Activated CD4-positive, alpha-beta T cell treated with anti-CD3 and anti-CD28 coated beads, Interleukin-2, Interleukin-4, amounts not matched to agents 100 ng/mL and 50 ng/mL, durations not matched to agents 16 hours and 8 hours (primary cell): ENCODE data around the gene ZSCAN2.
"Not testable (repeated sequence)": the region's sequence is repeated elsewhere in the genome, so short reads cannot be mapped to it uniquely, and the experiment has no call there.

Experiments used
- DNase-seq: peaks from one replicate; pipeline ENCODE4 v3.0.0-alpha.2; 2020; ENCODE audit warnings: low spot score

The ZSCAN2 gene

DNA sequence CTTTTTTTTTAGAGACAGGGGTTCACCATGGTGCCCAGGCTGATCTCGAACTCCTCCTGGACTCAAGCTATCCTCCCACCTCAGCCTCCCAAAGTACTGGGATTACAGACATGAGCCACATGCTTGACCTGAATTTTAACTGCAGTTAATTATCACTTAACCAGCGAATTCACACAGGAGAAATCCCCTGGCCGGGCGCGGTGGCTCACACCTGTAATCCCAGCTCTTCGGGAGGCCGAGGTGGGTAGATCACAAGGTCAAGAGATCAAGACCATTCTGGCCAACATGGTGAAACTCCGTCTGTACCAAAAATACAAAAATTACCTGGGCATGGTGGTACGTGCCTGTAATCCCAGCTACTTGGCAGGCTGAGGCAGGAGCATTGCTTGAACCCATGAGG is 41.1 kb downstream of the ZSCAN2 start:
- DNase-seq, result not testable (repeated sequence)

DNA sequence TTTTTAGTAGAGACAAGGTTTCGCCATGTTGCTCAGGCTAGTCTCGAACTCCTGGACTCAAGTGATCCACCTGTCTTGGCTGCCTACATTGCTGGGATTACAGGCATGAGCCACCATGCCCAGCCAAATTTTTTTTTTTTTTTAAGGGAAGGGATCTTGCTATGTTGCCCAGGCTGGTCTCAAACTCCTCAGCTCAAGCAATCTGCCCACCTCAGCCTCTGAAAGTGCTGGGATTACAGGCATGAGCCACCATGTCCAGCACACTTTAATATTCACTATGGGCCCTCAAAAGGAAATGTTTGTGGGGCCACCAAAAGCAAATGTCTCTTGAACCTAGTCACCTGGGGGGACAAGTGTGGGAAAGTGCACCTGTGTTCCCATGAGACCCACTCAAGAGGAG is 41.8 kb downstream of the ZSCAN2 start:
- DNase-seq, result not testable (repeated sequence)

DNA sequence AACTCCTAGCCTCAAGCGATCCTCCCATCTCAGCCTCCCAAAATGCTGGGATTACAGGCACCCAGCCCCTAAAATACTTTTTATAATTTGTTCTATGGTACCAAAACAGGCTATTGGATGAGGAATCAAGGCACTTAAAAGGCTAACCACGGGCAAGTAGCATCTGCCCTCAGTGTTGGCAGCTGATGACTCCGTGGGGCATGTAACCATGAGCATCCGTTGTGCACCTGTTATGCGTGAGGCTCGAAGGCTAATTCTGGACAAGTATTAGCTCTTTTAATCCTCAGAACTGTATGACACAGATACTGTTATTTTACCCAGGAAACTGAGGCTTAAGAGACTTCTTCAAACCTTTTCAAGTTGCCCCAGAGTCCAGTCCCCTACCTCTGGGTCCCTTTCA is 43.0 kb downstream of the ZSCAN2 start:
- DNase-seq, result no peak

DNA sequence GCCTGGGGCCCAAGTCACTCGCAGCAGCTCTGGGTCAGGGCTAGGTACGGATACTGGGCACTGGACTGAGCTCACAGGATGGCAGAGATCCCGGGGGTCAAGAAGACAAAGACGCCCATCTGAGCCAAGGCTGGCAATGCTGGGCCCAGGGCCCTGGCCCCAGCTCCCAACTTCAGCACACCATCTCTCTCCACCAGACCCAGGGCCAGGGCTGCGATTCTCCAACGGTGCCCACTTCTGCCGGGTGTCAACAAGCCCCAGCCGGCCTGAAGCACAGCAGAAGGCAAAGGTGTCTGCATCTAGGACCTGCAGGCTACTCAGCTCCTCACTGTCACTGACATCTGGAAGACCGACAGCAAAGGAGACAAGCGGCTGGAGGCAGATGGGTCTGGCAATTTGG is 44.7 kb downstream of the ZSCAN2 start:
- no peak for DNase-seq

DNA sequence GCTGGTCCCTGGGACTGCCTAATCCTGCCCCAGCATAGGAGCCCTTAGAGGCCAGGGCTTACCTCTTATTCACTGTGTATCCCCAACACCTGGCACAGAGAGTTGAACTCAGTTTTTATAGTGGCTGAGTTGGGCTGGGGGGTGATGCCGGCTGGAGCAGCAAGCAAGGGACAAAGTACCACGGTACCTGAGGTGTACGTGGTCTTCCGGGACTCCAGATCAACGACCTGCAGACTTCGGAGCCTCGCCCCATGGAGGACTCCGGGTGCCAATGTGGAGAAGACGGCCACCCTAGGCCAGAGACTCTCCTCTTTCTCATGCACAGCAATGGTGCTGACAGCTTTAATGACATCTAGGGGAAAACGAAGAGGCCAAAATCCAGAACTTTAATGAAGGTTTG is 45.2 kb downstream of the ZSCAN2 start:
- DNase-seq, result no peak

DNA sequence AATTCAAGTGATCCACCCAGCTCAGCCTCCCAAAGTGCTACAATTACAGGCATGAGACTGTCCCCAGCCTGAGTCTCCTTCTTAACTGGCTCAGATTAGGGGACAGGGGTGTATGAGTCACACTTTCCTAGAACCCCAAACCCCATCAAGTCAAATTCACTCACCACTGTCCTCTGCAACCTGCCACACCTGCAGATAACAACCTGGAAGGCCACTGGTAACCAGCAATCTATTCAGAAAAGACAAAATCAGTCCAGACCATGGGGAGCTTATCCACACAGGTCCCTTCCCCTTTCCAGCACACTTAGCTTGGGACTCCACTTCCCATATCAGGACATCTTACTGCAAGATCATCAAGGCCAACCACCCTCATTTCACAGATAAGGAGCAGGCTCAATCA is 46.9 kb downstream of the ZSCAN2 start:
- DNase-seq, result no peak

DNA sequence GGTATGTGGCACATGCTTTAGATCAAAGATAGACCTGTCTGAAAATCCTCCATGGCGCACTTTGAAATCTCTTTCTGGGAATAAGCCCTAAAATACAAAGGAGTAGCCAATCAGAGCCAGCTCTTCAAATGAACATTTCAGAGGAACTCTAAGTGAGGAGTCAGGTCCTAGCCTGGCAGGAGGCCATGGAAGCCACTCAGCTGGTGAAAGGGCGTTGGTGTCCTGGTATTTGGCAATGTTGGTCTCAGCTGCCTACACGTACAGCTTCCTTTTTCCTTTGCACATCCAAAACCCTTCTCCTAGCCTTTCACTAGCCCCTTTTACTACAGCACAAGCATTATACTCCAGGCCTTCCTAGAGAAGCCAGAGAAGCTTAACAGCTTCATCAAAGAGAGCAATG is 47.7 kb downstream of the ZSCAN2 start:
- DNase-seq, result no peak

DNA sequence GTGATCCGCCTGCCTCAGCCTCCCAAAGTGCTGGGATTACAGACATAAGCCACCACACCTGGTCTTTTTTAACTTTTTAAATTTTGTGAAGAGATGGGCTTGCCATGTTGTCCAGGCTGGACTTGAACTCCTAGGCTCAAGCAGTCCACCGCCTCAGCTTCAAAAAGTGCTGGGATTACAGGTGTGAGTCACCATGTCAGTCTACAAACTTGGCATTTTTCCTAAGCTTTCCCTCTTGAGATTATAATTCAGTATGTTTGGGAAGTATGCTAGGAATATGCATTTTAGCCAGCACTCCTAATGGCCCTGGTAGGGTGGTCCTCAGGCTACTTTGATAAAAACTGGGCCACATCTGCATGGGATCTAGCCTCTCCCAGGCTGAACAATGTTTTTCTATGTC is 48.9 kb downstream of the ZSCAN2 start:
- DNase-seq, result no peak

DNA sequence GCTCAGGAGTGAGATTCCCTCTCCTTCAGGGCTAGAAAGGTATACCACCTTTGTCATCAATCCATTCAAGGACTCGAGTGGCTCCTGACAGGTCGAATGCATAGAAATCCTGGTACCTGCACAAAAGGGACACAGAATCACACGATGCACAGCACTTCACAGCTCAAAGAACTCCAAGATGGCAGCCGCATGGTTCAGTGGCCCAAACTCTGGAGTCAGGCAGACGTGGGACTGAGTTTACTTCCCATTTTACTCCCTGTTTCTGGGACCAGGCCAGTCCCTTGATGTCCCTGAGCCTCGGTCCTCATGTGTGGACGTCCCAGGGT is 52.7 kb downstream of the ZSCAN2 start:
- no peak for DNase-seq

DNA sequence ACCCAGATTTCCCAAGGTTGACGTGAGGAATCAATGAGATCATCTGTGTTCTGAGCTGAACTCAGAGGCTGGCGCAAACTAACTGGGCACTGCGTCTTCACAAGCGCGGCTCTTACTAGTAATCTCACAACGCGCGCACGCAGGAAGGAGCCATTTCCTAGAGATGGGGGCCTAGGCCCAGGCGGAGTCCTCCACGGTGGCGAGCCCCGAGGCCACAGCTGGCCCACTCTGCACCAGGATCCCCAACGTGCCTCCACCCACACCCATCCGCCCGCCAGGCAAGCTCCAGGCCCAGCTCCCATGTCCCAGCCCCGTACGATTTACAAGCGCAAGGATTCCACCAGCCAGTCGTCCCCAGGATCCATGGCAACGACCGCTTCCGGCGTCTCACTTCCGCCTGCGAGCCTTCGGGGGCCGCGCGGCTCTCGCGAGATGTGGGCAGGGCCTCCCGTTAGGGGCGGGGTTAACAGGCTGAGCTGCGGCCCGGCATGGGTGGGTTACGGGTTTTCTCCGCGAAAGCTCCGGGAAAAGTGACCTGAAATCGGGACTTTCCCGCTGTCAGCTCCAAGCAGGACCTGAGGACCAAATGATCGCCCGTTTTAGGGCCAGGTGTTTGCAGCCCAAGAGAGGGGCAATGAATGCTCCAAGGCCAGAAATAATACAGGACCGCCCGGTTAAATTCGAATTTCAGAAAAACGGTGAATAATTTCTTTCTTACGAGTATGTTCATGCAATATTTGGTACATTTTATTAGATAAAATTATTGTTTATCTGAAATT is 53.3 kb downstream of the ZSCAN2 start, which contains the start of gene WDR73:
WDR73 (minus strand) TSS at position 374 of the 779 bp plus-strand sequence; CDS start at position 365, 9 bp downstream.
- DNase-seq, result peak; percentile 96

DNA sequence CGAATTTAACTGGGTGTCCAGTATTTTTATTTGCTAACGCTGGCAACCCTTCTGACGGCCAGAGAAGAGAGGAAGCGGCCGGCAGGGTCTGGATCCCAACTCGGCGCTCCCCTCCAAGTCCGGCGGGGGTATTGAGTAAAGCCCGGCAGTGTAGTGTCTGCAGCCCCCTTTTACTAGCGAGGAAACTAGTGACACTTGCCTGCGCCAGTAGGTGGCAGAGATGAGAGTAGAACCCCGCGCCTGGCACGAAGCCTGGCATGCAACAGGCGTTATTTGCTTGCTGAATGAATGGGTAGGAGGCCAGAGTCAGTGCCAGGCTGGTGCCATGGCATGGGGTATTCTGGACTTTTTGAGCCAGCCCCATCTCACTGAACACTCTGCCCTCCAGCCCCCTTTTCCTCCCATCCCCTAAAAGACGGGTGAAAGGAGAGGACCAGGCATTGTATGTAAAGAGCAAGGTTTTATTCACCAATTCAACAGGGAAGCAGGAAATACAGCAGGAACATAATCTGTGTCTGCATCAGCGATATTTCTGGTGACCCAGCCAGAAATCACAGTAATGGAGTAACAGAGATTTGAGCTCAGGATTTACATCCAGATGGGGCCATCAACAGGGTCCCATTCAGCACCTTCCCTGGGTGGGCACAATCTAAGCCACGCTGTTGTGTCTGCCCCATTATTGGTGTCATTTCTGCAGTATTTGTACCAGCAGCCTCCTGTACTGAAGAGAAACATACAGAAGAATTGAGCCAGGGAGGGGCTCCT is 54.1 kb downstream of the ZSCAN2 start:
- DNase-seq, result peak; percentile 83

DNA sequence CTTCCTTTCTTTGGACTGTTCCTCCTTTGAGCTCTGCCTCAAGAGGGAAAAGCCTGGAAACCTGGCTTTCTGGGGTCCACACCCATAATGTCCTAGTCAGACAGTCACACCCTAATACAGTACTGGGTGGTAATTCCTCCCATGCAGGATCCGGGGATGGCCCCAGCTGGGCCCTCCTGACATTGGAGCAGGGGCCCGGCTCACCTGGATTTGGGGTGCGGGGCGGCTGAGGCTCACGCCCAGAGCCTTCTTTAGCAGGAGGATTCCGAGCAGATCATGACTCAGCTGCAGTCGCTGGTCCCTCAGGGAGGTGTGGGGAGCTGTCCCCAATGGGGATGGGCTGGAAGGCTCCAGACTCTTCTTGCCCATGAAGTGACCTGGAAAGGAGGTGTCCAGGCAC is 56.2 kb downstream of the ZSCAN2 start:
- DNase-seq, result no peak

DNA sequence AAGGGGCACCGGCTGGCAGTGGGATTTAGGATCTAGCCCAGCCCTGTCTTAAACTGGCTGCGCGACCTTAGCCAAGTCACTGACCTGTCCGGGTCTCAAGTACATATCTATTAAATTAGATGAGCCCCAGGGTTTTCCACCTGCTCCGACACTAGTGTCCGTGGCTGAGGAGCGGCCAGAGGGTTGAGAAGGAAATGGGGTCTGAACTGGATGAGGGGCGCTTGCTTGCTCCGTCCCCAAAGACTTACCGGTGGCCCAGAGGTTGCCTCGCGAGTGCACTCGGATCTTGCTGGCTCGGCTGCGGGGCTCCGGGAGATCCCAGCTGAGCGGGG is 56.9 kb downstream of the ZSCAN2 start:
- no peak for DNase-seq

DNA sequence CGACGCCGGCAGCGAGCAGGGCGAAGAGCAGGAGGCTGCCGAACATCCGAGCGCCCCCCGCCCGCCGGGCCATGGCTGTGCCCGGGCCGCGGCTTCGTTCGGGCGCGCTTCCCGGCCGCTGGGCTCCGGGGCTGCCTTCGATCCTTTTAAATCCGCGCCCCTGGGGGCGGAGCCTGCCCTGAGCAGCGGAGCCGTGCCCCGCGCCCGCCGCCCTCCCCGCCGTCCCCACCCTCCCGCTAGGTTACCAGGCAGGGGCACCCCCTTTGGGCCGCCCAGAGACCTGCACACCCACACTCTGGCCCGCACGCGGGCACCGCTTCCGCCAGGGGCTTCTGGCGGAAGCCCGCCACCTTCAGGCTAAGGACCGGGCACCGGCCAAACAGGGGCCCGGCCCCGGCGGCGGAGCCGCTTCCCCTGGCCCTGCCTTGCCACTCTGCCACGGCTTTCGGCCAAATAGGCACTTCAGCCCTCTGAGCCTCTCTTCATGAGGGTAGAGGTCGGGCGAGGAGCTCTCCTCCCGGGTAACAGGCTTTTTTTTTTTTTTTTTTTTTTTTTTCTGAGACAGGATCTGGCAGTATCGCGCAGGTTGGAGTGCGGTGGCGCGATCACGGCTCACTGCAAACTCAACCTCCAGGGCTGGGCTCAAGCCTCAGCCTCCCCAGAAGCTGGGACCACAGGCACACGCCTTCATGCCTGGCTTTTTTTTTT is 57.4 kb downstream of the ZSCAN2 start, which contains the start of gene NMB:
NMB (minus strand) TSS at position 120 of the 708 bp plus-strand sequence; CDS start at position 73, 47 bp downstream.
- DNase-seq, result peak; percentile 85

DNA sequence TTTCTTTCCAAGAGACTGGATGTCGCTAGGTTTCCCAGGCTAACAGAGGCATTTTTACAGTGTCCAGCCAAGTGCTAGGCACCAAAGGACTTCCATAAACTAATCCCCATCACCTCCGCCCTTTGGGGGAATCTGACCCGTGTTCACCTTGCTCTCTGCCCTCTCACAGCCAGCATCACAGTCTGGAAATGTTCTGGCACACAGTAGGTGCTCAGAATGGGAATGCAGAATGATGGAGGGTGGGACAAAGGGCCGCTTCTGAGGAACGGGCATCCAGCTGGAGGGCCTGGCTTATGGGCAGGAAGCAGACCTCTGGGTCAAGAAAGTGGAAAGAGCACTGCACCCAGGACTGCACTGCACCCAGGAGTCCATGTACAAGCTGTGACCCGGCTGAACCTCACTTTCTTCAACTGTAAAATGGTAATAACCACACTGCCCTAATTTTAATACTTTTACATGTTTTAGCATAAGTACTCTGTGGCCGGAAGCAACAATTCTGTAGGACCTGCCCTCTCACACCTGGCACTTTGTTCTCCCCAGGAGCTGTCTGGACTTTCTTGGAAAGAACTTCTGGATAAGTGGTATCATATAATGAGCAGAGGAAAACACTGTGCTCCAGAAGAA is 58.1 kb downstream of the ZSCAN2 start:
- no peak for DNase-seq

DNA sequence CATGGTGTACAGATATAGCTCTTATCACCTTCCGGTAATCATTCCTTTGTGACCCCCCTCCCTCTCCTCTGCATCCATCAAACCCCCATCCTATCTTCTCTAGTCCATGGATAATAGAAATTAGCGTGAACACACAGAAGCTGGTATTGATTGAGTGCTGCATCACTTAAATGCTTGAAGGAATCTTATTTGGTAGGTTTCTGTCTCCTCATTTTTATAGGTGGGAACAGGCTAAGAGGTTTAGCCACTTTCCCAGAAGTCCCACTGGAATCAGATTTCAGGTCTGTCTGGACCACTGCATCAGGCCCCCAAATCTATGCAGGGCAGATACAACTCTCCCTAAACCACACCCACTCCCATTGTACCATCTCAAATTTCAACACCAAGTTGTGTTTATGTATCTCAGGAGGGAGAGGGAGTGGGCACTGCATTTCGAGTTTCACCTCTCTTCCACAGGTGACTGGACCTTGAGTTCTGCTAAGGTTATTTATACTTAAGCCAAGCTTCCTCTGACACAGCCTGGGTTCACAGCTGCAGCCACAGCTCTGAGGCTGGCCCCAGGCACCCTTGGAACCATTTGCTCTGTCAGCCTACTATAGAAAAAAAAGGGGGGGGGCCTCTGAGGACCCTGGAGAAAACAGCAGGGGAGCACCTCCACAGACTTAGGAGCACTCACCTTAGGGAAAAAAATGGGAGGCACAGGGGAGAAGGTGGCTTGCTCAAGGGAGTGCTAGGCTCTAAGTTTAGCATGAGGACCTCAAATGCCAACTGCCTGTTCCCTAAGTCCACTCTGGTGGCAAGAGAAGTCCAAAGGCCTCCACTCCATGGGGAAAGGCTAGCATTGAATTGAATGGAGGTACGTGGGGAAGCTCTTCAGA is 59.3 kb downstream of the ZSCAN2 start:
- DNase-seq, result no peak

DNA sequence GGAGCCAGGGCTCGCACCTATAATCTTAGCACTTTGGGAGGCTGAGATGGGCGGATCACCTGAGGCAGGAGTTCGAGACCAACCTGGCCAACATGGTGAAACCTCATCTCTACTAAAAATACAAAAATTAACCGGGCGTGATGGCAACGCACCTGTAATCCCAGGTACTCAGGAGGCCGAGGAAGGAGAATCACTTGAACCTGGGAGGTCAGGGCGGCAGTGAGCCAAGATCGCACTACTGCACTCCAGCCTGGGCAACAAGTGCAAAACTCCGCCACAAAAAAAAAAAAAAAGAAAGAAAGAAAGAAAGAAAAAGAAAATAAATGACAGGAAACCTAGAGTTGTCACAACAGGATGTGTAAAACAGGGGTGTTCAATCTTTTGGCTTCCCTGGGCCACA is 60.2 kb downstream of the ZSCAN2 start:
- no peak for DNase-seq

DNA sequence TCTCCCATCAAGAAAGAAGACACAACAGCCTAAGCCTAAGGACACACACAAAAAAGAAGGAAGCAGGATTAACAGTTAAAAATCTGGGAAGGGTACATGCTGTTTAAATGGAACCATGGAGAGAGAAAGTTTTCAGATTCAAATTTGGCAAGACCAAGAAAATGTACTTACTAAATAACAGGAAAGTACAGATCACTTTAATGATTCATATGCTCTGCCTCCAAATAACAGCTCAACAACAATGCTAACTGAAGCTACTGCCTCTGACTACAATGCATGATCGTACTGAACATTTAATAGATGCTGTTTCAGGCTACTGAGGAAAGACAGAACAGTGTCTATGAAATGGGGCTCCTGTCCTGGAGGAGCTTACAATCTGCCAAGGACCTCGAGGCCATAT is 65.6 kb downstream of the ZSCAN2 start:
- DNase-seq, result no peak

DNA sequence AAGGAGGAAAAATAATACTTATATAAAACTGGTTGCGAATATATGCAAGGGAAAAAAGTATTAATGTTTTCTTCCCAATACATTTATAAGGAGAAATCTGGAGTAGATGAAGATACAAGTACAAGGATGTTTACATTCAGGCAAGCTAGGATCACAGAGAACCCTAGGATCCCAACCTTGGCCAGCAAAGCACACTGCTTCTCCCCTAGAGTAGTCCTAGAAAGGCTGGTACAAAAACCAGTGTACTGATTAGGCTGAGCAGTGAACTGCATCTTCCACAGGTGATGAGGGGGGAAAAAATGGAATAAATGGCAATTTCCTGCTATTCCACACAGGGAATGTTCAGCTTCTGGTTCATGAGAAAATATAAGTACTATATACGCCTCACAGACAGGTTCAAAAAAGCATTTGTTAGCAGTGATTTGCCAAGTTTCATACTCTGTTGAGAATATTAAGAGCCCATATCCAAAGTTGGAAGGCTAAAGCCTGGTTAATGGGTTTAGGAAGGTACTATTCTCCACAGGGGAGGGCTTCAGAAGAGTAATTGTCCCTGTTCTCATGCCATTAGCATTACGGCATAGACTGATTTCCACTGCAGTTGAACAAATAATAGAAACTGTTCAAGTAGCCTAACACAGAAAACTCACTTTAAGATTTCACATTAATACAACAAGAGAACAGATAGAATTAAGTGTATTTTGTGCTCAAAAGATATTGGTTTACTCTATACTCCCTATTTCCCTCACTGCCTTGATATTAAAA is 67.6 kb downstream of the ZSCAN2 start:
- no peak for DNase-seq

DNA sequence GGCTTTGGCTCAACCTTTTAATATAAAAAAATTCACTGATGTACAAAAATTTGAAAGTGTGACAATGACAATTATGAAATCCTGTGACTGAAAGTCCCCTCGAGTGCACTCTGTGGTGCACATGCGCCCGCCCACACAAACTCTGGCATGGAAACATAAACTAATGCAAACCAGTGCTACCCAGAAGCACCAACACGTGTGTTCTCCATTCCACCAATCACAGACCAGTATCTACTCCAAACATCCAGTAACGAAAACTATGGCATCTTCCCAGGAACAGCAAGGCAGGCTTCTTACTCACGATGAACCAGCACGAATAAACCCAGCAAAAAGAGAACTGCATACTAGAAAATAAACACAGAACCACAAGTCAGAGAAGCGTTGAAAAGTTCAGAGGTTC is 68.9 kb downstream of the ZSCAN2 start:
- no peak for DNase-seq

DNA sequence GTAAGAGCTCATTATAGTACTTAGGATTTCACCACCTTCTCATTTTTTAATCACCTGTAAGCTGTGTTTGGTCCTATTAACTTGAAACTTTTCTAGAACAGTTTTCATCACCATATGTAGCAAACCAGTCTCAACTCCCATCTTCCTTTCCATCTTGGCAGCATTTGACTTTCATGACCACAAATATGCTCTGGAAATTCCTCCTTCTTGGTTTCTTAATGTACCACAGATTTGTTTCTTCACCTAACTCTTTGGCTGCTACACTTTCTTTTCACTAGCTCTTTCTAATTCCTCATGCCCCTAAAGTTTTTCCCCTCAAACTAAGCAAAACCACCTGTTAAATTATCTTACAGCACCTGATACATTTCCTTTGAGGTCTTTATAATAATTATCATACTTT is 70.4 kb downstream of the ZSCAN2 start:
- no peak for DNase-seq
